NCI-H128 (cell line): ENCODE data around the gene HMCN1.
"Not testable (repeated sequence)": the region's sequence is repeated elsewhere in the genome, so short reads cannot be mapped to it uniquely, and the experiment has no call there.

Source experiments
- DNase-seq: peaks from one replicate; lab custom pipeline; 2025; ENCODE audit not compliant: unreplicated experiment; lab: John Stamatoyannopoulos, UW

HMCN1 gene

DNA sequence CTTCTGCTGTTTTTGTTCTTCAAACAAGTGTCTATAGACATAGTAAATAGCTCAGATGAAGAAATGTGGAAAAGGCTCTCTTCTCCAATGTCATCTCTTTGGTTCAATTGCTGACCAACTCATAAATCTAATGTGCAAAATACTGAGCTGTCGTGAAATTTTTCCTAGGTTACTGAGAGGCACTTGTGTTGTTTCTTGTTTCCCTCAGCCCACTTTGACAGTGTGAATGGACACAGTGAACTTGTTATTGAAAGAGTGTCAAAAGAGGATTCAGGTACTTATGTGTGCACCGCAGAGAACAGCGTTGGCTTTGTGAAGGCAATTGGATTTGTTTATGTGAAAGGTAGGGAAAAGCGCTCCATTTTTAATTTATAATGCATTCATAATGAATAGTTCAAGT, 395.6 kb downstream of the HMCN1 start:
- no peak for DNase-seq

DNA sequence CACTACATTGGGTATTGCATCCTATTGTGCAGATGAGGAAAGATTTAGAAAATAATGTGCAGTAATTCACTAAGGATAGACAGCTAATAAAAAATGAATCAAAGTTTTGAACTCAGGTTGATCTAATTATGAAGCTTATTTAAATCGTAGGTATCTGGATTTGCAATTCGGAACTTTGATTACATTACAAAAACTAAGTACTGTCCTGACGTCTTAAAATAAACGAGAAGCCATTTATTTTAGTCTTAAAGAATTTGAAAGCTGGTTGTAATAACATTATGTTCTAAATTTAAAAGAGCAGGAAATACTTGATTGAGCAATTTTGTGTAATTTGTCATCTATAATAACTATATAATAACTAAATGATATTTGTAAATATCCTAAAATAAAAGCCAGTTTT, 404.9 kb downstream of the HMCN1 start:
- DNase-seq = no peak

DNA sequence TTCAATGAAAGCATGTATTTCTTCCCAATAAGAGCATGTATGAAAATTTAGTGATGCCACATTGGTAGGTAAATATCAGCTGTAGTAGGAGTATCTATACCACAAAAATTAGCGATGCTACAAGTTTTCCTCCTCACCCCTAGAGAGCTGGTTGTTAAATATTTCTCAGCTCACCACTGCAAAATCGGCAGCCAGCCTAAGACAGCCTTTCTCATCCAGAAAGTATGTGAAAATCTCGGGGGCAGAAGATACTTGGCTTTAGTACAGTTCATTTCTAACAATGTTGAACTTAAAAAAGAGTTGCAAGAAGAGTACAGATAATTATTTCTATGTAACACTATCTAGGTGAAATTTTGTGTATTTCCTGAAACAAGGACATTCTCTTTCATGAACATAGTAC, 405.5 kb downstream of the HMCN1 start:
- no peak for DNase-seq

DNA sequence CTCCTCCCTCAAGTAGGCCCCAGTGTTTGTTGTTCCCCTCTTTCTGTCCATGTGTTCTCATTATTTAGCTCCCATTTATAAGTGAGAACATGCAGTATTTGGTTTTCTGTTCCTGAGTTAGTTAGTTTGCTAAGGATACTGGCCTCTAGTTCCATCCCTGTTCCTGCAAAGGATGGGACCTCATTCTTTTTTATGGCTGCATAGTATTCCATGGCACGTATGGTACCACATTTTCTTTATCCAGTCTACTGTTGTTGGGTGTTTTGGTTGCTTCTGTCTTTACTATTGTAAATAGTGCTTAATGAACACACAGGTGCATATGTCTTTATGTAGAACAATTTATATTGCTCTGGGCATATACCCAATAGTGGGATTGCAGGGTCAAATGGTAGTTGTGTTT, 408.0 kb downstream of the HMCN1 start:
- no peak for DNase-seq

DNA sequence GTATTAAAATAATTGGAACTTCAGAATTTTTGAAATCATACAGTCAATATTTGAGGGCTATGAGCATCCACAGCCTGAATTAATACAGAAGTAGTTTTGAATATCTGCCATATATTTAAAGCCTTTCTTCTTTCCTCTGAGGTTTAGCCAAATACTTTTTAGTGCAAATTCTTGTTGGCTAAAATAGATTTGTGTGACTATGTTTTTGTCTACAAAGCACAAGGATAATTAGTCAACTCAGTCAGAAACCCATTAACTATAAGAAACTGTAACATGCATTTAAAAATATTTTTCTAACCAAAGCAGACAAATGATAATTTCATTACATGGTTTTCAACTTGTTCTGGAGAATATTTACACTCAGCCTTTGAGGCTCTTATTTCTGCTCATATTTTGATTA, 408.7 kb downstream of the HMCN1 start:
- DNase-seq = no peak

DNA sequence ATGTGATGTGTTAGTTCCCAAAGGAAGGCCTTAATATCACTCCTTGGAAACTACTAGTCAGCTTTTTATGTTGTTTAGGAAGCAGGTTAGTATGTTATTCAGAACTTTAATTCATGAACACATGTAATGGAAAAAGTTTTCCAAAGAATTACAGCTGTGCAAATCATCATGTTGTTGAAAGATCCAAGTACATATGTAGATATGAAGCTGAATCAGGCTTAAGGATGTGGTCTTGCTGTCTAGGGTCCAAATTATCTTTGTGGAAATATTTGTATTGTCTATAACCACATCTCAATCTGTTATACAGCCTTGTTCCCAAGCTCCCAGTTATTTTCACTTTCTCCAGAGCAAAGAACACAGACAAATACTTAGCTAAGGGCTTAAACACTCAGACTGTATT, 409.3 kb downstream of the HMCN1 start:
- no peak for DNase-seq

DNA sequence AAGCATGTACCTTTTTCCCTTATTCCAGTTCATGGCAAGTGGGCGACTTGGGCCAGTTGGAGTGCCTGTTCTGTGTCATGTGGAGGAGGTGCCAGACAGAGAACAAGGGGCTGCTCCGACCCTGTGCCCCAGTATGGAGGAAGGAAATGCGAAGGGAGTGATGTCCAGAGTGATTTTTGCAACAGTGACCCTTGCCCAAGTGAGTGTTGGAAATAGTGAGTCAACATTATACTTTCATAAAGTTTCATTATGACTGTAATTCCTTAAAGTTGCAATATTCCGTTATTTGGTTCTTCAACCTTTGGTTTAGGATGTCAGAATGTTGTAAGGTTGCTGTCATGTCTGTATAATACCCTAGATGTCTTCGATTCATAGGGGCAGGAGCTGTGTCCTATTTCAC, 410.3 kb downstream of the HMCN1 start:
- DNase-seq = no peak

DNA sequence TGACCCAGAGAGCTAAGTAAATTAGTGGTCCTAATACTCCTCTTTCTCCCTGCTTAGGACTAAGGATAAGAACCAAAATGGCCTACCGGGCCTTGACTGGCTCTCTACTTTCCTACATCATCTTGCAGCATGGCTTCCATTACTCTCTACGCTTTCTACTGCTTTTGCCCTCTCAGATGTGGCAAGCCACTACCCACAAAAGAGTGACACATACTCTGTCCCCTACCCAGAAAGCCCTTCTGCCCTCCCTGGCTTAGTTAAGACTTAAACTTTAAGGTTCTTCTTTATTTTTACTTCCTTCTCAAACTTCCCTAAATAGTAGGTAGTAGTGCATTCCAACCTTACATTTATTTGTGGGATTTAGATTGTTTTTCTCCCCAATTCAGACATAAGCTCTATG, 412.8 kb downstream of the HMCN1 start:
- no peak for DNase-seq

DNA sequence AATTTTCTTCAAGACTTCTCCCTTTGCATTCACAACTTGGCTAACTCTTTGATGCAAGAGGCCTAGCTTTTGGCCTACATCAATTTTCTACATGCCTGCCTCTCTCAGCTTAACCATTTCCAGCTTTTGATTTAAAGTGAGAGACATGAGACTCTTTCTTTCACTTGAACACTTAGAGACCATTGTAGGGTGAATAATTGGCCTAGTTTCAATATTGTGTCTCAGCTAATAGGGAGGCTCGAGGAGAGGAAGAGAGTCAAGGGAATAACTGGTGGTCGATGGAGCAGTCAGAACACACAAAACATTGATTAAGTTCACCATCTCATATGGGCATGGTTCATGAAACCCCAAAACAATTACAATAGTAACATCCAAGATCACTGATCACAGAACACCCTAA, 415.4 kb downstream of the HMCN1 start:
- DNase-seq = no peak

DNA sequence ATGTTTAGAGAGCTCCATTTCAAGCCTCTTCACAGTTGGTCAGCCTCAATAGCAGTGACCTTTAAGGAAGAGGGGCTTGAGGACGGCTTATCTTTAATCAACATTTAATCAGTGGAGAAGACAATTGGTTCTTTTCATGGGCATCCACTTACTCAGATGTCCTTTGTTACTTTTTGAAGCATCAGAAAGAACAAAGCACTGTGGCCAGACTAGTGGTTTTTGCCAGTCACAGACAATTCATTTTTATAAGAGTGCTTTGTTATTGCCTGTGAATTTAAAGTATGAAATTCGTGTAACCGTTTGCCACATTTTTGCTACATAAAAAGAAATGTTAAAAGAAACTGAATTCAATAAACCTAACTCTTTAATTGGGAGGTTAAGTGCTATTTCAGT, 418.0 kb downstream of the HMCN1 start:
- no peak for DNase-seq

DNA sequence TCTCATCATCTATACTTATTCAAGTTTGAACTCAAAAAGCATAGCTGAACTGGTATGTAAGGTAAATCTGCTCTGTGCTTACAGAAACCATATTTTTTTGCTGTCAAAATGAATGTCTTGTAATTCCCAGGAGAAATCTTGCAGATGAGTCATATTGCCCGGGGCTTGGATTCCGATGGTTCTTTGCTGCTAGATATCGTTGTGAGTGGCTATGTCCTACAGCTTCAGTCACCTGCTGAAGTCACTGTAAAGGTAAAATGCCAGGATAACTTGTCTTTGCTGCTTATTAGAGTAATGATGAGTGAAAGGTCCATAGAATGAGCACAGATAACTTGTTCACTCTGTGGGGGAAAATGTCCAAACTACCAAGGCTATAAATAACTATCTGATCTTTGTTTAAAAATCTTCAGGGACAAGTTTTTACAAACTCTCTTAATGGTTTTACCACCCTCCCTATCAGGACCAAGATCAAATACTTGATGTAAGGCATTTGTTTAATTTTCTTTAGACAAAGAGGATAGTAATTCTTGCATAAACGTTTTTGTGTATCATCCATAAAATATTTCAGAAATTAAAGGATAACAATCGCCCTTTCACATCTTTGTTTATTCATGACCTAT, 418.5 kb downstream of the HMCN1 start:
- no peak for DNase-seq

DNA sequence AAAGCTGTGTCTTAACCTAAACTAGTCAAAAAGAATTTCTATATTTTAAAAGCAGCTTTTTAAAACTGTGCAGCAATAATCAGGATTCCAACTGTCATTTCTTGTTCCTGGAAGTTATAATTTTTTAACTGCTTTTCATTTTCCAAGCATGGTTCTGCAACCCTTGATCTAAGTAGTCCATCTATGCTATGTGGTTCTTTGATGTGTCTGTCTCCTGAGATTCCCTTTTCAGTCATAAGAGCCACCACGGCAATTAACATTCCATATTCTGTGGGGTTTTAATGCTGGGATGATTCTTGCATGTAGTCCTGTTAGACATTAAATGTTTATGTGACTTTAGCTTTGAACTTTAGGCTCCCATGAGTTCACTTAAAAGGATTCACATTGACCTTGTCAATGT, 420.5 kb downstream of the HMCN1 start:
- DNase-seq = no peak

DNA sequence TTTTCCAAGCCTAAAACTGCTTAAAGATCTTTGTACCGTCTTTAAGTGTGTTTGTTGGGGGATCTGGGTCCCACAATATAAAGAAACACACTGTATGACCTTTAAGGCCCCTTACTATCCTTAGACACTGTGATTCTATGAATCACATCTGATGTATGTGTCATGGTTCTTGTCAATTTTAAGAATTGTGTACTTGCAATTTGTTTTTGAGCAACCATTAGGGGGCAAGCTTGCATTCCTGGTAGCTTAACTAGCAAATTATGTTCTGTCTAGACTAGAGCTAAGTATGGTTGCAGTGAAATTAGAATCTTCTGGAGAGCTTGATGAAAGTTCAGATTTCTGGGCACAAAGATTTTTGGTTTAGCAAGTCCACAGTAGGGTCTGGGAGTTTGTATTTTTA, 421.4 kb downstream of the HMCN1 start:
- DNase-seq = no peak

DNA sequence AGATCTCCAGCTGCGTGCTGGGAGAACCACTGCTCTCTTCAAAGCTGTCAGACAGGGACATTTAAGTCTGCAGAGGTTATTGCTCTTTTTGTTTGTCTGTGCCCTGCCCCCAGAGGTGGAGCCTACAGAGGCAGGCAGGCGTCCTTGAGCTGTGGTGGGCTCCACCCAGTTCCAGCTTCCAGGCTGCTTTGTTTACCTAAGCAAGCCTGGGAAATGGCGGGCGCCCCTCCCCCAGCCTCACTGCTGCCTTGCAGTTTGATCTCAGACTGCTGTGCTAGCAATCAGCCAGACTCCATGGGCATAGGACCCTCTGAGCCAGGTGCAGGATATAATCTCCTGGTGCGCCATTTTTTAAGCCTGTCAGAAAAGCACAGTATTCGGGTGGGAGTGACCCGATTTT, 428.7 kb downstream of the HMCN1 start:
- DNase-seq = not testable (repeated sequence)

DNA sequence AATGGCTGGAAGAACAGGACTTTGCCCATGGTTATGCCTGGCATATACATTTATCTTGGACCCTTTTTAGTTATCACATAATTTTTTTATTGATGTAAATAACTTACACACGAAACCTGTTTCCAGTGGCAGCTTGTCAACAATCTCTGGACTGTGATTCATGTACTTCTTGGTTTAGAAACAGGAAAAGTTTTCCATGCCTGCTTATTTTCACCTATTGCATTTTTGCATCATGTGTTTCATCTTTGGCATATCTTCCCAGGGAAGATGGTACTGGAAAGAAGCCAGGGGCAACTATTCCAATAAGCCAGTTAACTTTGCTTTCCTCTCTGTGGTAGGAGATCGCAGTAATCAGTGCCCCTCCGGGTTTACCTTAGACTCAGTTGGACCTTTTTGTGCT, 430.6 kb downstream of the HMCN1 start:
- no peak for DNase-seq

DNA sequence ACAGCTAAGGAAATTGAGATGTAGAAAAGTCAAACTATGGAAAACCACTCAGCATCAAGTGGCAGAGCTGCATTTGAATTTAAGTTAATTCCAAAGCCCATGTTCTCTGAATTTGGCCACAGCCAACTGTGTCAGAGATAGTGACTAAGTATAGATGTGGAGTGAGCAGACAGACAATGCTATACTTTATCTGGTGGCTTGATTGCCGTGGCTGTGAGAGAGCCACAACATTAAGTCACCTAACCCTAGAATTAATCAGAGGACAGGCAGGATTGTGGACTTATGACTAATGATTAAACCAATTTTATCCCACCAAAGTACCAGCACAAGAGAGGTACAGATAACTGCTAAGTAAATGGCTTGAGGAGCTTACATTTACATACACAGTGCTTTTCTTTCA, 431.1 kb downstream of the HMCN1 start:
- no peak for DNase-seq

DNA sequence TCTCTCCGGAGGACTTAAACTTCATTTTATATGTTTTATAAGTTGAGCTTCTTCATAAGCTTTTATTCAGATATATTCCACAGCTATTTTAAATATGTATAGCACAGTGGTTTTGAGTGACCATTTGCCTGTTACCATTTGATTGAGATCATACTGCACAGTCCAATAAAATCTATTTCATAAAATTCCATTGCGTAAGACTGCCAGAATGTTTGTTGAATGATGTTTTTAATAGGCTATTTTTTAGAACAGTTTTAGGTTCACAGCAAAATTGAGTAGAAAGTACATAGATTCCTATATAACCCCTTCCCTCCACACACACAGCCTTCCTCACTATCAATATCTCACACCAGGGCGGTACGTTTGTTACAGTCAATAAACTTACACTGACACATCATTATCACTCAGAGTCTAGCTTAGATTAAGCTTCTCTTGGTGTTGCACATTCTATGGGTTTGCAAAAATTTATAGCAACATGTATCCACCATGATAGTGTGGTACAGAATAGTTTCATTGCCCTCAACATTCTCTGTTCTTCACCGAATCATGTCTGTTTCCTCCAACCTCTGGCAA, 433.0 kb downstream of the HMCN1 start:
- no peak for DNase-seq

DNA sequence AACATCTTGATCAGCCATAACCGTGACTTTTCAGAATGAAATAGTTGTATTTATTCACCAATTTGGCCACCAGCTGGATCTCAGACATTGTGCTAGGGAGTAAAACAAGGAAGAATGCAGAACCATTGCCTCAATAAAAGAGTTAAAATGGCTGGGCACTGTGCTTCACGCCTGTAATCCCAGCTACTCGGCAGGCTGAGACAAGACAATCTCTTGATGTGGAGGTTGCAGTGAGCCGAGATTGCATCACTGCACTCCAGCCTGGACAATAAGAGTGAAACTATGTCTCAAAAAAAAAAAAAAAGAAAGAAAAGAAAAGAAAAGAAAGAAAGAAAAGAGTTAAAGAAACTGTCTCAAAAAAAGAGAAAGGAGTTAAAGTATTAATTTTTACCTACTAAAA, 441.4 kb downstream of the HMCN1 start:
- DNase-seq = no peak

DNA sequence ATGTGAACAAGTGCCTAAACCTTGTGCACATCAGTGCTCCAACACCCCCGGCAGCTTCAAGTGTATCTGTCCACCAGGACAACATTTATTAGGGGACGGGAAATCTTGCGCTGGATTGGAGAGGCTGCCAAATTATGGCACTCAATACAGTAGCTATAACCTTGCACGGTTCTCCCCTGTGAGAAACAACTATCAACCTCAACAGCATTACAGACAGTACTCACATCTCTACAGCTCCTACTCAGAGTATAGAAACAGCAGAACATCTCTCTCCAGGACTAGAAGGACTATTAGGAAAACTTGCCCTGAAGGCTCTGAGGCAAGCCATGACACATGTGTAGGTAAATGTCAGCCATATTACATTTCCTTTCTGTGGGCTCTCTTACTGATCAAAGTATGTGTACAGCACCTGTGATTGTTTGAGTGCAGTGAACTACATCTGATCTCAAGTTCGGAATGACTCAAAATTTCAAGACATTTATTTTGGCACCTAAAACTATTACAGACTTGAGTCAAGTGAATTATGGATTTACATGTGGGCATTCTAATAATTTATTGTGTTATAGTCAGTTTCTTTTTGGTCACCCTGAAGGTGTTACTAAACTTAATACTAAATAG, 444.3 kb downstream of the HMCN1 start:
- DNase-seq = no peak

DNA sequence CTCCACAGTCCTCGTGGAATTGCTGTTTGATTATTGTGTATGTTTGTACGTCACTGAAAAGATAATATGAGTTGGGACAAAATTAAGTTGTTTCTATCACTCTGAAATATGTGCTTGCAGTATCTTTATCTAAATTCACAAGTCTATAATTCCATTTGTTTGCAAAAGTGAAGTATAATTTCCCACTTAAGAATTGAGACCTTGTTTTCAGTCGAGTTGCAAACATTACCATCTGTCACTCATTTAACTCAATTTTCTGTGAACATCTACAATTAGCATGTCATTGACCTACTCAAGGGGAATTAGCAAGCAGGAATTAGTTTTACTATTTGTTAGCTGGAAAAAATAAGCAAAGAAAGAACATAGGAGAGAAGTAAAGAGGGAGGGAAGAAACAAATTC, 445.0 kb downstream of the HMCN1 start:
- no peak for DNase-seq

DNA sequence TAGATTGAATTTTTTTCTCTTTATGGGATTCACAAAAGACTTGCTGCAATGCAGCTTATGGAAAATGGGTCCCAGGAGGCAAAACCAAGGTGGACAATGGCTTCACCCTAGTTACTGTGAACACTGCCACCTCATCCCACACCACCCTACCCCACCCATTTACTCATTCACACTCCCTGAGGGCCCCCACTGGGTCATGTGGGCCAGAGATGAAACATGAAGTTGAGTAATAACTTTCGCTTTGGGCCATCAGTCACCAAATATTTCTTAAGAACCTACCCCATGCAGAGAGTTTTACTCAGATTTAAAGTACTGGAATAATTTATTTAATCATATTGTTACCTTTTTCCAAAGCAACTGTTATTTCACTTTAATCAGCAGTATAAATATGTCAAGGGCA, 449.0 kb downstream of the HMCN1 start:
- DNase-seq = no peak

DNA sequence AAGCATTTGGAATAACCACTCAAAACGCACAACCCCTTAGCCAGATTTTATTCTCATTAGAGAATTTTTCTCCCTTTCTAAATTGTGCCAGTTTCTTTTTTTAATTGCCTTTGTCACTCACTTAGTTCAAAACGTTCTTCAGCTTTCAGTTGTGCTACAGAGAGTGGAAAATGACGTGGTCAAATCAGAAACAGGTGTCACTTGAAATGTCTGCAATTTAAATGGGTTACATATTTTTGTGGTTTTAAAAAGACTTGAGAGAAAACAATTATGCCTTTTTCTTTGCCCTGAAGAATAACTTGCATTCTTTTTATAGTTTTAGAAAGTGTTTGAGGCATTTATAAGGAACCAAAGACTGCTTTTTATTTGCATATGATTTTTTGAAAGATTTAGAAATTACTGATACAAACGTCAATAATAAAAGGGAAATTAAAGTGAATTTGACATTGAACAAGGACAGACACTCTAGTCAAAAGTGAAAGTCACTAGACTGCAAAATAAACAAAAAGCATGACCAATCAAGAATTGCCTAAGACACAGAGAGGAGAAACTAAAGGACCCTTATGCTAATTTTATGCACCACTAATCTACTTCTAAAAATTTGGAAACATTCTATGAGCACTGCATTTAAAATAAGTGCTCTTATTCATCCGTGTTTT, 449.9 kb downstream of the HMCN1 start:
- no peak for DNase-seq
